Stimulated activated CD4-positive, alpha-beta T cell treated with anti-CD3 and anti-CD28 coated beads, Interleukin-15, amount 100 ng/mL, for 48 hours (primary cell): ENCODE measurements around the gene ATOSB.

Experiments
- DNase-seq, 2 donors: peaks; one replicate each; pipeline ENCODE4 v3.0.0-alpha.2; 2020; ENCODE audit warnings: low read depth in 2 of 2

ATOSB gene

DNA sequence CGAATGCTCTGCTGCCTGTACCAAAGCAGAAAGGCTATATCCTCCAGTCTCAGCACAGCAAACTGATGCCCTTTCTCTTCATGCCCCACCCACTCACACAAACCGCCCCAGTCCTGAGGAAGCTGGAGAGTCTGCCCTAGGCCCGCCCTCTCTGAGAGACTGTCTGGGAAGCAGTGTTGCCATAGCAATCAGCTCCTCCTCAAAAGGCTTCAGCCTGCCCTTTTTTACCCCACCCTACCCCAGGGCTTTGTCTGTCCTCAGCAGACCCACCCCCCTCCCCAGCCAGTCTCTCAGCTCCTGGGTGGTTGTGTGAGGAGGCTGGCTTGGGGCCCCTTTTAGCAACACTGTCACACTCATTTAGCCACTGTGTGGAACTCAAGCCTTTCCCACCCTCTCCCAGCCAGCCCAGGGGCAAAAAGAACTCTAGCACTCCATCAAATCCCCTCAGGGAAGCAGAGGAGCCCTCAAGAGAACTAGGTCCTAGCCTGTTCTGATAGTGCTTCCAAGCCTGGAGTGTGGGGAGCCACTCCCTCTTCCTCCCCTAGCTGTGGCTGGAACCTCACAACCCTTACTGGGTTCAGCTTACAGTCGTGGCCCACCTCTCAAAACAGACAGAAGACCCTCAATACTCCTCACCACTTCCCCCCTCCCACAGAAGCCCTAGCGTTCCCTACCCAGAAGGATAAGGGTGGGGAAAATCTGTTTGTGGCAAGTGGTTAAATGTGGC lies 1.4 kb downstream of the ATOSB start:
- DNase-seq, result peak; percentile 52 to 62

DNA sequence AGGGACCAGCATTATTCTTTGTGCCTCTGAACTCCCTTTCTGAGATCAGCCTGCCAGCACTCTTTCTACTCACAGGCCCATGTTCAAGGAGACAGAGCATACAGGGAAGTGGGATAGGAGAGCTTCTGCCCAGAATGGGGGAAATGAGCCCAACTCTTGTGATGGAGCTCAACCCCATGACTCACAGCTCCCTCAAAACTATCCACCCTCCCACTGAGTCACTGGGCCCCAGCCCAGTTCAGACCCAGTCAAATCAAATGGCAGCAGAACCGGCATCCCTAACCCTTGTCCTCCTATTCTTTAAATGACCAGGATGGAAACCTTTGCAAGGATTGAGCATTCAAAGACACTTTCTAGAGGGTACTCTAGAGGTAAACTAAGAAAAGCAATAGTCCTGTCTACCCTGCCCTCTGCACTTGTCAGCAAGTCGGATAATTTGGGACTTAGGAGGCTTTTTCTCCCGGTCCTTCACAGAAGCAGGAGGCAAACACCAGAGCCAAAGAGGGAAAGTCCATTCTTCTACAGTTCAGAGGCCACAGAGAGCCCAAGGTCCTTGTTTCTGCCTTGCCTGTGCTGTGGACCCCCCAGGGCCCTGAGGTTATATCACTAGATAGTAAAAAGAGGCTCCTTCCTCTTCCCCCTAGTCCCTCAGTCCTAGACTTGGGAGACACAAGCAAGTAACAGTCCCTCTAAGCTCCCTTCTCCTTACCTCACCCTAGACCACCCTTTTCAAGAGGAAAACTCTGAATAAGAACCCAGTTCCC lies 3.2 kb downstream of the ATOSB start:
- no peak for DNase-seq

DNA sequence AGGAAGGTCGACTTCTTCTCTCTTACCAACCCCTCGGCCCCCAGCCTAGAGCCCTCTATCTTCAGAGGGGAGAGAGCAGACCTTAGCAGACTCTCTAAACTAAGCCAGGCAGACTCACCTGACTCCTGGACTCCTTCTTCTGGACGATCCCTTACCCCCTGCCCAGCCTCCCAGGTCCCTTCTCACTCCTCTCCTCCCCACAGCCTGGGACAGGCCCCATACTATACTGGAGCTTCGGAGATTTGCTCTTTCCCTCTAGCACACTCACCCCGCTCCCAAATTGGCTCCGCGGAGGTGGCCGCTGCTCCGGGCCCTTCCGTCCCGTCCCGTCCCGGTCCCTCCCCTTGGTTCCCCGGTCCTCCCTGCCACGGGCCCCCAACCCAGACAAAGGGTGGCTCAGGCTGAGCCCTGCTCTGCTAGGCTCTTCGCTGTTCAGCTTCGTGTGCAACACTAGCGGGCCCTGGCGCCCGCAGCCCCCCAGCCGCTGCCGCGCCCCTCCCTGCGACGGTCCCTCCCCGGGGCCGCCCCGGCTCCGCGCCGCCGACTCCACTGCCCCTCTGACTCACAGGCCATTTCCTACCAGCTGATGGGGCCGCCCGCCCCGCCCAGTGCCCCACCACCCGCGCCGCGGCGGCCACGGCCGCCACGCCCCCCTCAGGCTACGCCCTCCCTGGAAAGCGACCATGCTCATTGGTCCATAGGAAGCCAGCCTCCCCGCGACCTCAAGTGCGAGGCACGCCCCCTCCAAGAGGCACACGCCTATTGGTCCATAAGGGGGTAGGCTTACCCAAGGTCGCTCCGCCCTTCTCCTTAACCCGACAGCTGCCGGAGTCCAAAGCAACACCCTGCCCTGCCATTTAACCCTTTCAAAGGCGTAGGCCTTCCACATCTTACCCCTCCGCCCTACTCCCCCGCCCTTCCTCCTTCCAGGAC lies 4.4 kb downstream of the ATOSB start:
- DNase-seq, result peak; percentile 95 to 96

DNA sequence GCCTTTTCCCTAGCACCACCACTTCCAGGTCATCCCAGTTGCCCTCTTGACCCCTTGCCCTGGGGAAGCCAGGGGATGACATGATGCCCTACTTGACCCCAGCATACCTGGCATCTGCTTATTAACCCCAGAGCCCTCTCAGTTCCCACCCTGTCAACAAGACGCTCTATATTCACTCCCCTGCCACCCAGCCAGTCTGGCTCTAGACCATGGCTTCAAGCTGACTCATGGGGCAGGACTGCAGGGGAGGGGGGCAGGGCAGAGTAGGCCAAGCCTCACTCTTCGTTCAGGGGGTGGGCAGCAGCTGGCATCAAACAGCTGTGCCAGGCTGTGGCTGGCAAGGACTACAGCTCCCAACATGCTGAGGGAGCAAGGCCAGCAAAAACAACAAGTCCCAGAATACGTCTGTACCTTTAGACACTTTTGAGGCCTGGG lies 5.3 kb downstream of the ATOSB start:
- DNase-seq, result no peak

DNA sequence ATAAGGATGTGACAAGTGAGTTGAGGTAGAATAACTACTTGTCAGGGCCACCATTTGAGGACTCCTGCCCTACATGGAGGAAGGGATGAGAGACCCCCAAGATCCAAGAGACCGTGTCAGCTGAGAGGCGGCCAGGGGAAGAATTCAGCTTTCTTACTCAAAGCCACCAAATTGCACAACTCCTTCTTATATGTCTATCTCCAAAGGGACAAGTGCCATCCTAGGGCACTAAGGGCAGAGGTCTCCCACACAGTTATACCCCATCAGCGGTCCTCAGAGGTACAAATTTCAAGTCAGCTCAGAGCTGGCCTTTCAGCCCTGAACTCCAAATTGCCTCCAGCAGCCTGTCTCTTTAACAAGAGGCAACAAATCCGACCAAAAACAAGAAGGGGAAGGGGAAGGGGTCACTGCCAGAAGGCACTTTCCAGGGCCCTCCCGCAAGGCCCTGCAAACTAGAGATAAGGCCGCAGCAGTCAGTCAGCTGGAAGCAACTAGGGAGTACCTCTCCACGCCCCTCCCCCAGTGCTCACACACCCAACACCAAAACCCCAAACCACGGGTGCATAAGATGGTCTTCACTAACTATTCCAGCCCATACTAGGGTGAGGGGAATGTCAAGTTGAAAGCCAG lies 6.6 kb downstream of the ATOSB start:
- DNase-seq, result no peak

DNA sequence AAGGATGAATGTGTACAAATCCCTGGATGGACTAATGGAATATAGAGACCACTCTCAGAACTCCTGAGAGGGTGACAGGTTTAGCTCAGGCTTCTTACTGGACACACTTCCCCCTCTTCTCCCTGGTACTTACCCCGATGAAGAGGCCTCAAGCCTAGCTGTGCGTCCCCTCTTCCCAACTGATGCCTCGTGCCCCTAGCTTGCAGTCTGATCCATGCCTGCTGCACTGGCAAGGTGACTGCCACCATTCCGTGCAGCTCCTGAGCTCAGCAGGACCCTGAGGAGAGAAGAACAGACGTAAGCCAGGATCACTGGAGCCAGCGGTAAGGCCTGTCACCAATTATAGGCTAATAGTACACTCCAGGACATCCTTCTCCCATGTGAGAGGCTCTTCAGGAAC lies 7.2 kb downstream of the ATOSB start:
- no peak for DNase-seq

DNA sequence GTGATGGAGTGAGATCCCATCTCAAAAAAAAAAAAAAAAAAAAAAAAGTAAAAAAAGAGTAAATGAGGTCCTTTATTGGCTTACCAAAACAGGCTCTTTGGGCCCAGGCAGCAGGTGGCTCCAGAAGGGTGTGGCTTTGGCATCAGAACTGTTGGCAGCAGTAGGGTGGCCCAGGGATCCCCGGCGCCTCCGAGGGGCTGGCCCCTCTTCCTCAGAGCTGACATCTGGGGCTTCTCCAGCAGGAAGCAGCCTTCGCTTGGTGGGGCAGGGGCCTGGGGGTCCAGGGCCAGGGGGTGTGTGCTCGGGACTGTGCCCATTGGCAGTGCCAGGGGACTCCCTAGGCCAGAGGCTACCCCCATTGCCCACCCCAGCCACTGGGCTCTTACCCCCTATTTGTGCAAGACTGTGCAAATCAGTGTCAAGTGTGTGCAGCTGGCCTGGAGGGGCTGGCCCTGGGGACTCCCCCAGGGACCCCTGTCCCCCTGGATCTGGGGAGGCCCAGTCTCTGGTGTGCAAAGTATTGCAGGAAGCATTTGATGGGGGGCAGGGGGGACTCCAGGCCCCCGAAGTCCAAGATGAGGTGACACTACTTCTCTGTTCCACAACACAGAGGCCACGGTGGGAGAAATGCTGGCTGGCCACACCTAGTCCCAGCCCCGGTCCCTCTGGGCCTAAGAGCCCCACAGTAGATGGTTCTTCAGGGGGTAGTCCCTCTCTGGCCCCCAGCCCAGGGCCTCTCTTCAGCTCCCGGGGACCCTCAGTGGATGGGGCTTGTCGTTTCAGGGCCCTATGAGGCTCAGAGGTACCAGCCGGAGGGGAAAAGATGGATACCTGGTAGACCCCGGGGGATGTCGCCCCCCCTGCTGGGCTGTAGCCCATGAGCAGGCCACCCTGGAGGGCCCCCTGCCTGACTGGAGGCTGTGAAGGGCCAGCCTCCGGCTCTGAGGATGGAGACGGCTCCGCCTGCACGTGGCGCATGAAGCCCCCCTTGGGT lies 8.1 kb downstream of the ATOSB start:
- no peak for DNase-seq

DNA sequence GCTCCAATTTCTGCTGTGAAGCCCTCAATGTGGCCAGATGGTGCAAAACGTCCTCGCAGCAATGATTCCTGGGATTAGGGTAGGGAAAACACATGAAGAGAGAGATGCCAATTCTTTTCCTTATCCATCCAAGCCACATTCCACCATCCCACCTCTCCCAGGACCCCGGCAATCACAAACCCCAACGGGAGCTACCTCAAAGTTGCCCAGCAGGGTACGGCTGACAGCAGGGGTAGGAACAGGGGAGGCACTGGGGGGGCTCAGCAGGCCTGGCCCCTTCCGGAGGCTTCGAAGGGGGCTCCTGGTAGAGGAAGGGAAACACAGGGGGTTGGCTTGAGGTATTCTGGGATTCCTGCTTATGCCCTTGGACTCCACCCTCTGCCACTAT lies 9.3 kb downstream of the ATOSB start:
- DNase-seq, result no peak

DNA sequence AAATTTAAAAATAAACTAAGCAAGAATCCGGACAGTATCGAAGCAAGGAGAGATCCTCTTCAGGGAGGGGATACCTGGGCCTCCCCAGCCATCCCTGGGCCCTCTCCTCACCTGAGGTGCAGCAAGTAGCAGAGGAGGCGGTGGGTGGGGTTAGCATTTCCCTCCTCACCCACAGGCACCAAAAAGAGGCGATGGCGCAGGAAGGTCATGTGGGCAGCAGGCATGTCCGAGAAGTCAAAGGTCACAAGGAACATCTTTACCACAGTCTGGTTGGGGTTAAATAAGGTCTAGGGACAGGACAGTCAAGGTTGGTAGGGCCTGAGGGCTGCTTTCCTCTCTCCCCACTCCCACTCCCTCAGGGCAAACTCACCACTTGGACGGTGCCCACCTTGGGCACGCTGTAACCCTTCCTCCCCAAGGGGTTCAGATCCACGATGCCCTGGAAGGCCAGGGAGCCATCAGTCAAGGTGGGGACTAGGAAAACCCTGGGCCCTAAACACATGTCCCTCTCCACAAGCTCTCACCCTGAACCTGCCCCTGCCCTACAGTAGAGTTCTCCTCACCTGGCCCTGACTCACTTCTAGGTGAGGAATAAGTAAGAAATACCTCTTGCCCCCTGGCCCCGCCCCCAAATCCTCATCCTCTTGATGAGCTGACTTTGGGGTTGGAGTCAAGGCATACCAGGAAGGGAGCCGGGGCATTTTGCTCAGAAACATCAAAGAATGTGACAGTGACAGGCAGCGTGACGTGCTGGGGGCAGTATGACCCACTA lies 9.9 kb downstream of the ATOSB start:
- no peak for DNase-seq

DNA sequence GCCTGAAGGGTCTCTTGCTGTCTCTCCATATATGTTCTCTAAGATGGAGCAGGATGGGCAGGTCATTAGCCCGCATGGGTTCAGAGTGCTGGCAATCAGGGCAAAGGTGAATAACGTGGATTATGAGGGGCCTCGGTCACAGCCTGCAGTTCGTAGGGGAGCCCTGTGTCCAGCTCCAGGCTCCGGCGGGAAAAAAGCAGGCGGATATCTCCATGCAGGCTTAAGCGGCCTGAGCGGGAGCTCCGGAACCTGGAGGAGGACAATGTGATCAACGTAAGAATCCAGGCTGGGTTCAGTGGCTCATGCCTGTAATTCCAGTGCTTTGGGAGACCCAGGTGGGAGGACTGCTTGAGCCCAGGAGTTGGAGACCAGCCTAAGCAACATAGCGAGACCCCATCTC lies 10.5 kb downstream of the ATOSB start:
- DNase-seq, result no peak

DNA sequence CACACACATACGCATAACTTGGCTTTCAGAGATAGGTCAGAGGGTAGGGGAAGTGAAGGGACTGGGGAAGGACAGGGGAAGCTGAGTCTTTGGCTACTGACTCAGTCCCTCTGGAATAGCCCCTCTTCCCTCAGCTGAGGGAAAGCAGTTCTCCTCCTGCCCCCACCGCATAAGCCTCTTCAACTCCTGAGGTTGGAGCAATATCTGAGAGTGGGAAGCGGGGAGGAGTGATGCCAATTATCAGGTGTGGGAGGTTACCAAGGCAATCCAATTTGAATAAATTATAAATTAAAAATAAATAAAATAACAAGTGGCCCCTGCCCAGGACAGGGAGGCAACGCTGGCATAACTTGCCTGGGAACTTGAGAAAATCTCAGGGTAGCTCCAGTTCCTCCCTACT lies 11.1 kb downstream of the ATOSB start:
- DNase-seq, result no peak

DNA sequence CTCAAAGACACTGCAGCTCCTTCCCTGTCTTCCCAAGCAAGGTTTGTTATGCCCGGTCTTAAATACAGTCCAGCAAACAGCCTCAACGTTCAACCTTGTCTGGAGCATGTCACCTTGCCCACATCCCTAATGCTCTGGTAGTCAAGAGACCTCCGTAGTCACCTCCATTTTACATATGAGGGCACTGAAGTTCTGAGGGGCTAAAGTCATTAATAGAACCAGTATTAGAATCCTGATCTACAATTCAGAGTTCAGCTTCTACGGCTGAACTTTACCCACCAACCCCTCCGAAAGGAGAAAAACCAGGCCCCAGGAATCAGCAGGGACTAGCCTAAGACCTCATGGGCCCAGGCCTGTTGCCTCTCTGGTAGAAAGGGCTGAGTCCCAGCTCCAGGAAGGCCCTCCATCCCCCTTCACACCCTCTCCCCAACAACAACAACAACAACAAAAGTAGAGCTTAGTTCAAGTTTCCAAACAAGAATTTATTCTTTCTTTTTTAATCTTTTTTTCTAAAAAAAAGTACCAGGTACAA lies 11.9 kb downstream of the ATOSB start:
- no peak for DNase-seq

DNA sequence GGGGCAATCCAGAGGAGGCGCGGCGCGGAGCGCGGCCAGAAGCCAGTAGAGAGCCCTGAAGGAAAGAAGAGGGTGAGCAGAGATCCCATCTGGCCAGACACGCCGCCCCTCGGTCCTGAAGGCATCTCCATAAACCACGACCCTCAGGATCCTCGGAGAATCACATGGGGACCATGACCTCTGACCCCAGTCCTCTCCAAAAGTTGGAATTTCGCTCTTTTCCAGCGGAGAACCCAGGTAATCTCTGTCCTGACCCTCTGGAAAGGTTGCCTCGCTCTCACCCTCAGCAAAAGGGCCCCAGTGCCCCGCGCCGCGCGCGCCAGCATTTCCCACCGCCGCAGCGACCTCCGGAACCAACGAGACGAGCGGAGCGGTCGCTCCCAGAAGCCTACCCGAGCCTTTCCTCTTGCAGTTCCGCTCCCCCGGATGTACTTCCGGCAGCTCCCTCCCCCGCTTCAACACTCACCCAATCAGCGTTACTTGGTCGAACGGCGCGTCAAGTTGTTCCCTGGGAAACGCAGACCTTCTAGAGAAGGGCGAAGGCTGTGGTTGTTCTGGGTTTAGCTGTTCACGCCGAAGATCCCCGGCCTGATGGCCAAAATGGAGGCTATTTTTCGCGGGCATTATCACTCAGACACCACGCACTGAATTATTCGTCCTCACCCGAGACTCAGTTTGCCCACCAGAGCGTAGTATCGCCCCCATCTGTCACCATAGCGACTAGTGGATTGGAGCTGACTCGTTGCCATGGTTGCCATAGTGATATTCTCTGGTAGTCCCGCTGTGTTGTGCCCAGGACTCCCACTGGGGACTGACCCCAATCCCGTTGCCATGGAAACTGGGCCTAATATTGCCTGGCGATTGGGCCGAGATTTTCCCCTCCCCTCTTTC lies 12.6 kb downstream of the ATOSB start, which contains the start of gene STOML2:
Gene STOML2 (minus strand): TSS at position 363 of the 891 bp plus-strand sequence. CDS start 37 bp downstream, at position 326.
- peak; percentile 87 to 88 for DNase-seq

DNA sequence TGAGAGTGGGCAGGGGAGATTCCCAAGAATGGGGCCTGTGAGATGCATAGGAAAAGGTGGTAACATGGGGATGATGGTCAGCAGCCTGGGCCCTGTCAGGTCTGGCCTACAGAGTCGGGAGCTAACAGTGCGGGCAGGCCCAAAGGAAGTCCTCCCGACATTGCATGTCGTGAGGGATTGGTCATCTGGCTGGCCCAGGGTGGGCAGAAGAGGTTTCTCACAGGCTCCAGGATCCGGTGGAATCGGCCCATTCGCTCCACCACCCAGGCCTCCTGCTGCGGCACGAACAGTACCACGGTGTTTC lies 13.2 kb downstream of the ATOSB start:
- DNase-seq, result no peak

DNA sequence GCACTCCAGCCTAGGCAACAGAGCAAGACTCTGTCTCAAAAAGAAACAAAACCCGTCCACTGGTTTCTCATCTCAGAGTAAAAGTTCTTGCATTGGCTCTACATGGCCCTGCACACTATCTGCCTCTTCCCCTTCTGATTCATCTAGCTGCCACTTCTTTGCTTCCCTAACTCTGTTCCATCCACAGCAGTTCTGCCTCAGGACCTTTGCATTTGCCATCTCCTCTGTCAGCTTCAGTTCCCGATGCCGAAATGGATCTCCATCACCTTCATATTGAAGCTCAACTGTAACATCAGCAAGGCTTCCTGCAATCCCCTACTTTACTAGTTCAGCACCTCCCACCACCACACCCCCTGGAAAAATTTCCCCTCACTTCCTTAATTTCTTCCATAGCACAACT lies 18.1 kb downstream of the ATOSB start:
- DNase-seq, result no peak

DNA sequence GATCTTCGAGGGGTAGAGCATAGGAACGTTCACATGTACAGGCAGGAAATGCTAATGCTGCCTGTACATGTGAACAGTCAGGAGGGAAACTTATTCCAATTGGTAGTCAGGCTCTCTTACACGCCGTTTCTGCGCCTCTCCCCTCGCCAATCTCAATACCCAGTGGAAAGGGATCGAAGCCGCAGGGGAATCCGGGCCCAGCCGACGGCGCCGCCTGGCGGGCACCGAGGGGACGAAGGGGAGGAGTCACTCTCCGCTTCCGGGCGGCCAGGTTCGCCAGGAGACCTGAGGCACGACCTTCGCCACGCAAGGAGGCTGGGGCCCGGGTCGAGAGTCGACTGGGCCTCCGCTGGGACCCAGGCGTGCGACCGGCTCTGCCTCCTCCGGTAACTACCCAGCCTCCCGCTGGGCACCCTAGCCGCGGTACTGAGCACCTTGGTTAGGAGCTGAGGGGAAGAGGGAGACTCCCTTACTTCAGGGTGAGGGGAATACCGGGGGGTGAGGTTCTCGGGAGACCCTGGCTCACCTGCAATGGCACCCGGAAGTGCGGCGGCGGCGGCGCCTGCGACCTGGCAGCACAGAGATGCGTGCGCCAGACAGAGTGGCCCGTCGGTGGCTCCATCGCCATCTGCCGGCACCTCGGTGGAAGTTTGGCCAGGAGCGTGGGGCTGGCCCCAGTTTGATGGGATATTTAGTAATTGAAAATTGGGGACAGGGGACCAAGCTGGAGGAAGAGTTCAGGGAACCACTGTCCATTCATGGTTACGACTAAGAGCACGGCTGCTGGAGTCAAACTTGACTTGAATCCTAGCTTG lies 19.4 kb downstream of the ATOSB start, which contains the start of gene PIGO:
Gene PIGO (minus strand): TSS at position 557 of the 815 bp plus-strand sequence. CDS start 1,026 bp downstream, outside the sequence.
- peak; percentile 84 to 87 for DNase-seq

DNA sequence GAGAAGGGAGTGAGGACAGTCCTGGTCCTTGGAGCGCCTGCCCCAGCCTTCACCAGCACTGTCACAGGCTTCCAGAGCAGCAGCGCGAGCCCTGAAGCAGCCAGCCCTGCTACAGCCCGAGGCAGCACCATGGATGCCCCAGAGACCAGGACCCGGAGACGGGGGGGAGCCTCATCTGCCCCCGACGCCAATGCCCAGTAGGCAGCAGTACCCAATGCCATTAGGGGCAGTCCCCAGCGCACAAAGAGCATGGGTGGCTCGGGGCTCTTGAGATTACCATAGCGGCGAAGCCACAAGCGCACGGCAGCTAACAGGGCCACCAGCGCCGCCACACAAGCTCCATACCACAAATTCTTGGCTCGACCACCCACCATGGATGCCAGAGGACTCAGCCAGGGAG lies 24.1 kb downstream of the ATOSB start:
- DNase-seq, result no peak

DNA sequence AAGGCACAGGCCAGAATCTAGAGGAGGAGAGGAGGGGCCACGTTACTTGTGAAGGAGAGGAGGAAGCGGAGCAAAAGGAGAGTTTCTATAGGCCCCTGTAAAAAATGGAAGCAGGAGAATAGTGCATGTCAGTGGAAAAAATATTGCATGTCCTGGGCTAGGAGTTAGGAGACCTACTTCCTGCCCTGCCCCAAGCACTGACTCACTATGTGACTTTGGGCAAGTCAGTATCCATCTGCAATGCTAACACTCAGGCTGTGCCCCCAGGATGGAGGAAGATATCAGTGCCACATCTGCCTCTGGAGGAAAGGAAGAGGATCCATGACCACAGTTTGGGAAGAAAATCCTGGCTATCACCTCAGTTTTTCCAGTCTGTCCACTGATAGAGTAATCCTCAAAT lies 26.2 kb downstream of the ATOSB start:
- DNase-seq, result no peak
